Activated T-cell treated with anti-CD3 and anti-CD28 coated beads, Interleukin-2, amount 50 U/mL, for 1 hour (primary cell): ENCODE measurements around the gene C1QTNF2.
"Not testable (repeated sequence)": the region's sequence is repeated elsewhere in the genome, so short reads cannot be mapped to it uniquely, and the experiment has no call there.

Experiments used
- DNase-seq: peaks from one replicate; pipeline ENCODE4 v3.0.0-alpha.2; 2020

The C1QTNF2 gene

DNA sequence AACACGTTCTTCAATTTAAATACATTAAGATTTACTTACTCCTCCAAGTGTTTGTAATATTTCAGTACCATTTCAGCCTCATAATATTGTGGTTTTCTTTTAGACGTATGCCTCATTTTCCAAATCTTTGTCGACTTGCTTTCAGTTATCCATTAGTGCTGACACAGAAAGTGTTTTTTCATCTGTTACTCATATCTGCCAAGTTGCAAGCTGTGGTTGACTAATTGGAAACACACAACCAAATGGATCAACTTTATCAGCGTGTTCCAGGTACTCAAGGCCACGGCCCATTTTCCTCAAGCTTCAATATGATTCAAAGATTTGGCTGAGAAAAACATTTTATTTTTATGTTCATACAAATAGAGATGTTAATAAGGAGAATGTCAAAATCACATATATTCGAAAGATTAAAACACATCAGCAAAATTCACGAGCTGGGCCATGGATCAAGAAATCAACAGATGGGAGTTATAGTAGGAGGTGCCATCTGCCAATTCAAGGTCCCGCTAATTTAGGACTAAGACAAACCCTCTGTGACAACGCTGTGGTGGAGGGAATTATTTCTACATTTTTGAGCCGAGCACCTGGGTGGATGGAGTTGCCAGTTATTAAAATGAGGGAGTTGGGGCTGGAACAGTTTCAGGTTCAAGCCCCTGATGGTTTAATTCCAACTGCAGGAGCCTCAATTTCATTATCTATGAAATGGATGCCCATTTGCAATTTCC lies 30.9 kb downstream of the C1QTNF2 start:
- DNase-seq, result no peak

DNA sequence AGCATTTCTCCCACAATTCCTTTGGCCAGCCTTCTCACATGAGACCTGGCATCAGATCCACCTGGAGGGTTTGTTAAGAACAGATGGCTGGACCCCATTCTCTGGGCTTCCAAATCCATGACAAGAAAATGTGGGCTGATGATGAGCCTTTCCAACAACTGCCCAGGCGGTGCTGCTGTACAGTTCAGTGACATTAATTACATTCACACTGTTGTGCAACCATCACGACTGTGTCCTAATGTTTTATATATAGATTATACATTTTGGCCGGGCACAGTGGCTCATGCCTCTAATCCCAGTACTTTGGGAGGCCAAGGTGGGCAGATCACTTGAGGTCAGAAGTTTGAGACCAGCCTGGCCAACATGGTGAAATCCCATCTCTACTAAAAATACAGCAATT lies 35.7 kb downstream of the C1QTNF2 start:
- not testable (repeated sequence) for DNase-seq

DNA sequence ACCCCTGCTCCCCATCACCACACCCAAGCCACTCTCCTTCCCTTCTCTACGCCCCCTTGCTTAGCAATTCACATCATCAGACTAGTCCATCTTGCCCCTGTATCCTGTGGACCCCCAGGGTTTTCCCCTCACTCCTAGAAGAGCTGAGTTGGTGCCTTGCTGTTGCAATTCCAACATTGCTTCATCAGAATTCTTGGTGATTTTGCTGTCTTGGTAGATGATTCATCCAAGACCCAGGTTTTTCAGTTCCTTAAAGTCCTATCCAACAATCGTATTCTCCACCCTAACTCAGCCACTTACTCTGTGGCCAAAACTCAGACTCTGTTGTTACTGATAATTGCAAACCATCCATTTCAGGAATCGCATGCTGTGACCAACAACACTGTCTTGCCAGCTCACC lies 36.7 kb downstream of the C1QTNF2 start:
- no peak for DNase-seq

DNA sequence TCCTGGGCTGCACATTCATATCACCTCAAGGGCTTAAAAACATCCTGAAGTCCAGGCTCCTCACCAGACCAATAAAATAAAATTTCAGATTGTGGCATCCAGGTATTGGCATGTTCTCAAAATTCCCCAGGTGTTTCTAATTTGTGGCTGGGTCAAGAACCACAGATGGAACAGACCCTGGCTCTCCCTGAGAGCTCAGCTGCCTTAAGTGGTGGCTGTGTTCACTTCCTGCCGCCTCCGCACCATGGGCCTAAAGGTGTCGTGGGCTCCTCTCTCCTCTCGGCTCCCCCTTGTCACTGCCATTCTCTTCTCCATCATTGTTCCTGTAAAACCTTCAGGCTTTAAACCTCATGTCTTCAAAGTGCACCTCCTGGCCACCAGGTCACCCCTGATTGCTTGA lies 40.2 kb downstream of the C1QTNF2 start:
- no peak for DNase-seq

DNA sequence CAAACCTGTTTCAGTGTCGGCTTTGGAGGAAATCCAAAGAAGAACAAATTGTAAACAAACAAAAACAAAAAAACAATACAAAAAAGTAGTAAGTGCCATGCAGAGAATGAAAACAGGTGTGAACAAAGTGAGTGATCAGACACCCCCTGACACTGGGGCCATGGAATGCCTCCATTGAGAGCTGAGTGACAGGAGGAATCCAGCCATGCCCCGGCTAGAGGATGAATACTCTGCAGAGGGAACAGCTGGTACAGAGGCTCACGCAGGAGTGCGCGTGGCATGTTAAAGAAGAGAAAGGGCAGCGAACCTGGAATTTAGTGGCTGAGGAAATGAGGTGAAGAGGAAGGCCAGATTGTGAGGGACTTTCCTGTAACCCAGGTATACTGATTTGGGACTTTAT lies 42.6 kb downstream of the C1QTNF2 start:
- no peak for DNase-seq

DNA sequence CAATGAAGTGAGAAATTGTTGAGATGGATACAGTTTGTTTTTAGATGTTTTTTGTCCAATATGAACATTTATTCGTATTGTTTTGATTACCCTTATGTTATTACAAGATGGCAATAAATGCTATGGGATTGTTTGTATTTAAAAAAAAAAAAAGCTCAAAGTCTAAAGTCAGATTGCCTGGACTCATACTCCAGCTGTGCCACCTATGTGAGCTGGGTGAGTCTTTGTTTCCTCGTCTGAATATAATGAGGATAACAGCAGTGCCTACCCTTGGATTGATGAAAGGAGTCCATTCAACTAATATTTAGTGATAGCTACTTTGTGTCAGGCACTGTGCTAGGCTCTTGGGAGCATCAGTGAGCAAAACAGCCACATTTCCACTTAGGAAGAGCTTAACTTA lies 43.4 kb downstream of the C1QTNF2 start:
- DNase-seq, result no peak

DNA sequence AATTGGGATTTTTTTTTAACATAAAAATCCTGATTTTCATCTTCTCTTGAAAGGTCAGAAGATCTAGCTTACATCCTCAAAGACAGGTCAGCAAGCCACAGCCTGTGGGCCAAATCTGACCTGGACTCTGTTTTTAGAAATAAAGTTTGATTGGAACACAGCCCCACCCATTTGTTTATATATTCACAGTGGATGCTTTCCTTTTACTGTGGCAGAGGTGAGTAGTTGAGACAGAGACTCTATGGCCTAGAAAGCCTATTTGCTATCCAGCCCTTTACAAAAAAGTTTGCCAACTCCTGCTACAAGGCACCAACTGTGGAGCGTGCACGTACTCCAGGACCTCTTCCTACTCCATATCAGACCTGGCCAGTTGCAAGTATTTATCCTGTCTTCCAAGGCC lies 44.7 kb downstream of the C1QTNF2 start:
- DNase-seq, result no peak

DNA sequence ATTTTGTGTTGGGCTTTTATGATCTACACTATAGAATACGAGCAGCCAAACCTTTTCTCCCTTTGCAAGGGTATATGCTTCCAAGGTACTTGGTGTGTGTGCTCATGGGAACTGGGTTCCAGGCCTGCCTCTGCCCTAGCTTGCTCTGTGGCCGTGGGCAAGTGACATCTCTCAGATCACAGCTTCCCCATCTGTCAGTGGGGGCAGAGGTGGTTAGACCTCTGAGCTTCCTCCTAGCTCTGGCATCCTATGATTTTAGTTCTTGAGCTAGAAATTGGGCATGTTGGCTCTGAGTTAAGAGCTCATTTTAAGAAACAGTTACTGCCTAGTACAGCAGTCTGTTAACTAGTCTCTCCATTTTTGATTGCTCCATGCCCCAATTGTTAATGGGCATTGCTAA lies 45.5 kb downstream of the C1QTNF2 start:
- DNase-seq, result no peak

DNA sequence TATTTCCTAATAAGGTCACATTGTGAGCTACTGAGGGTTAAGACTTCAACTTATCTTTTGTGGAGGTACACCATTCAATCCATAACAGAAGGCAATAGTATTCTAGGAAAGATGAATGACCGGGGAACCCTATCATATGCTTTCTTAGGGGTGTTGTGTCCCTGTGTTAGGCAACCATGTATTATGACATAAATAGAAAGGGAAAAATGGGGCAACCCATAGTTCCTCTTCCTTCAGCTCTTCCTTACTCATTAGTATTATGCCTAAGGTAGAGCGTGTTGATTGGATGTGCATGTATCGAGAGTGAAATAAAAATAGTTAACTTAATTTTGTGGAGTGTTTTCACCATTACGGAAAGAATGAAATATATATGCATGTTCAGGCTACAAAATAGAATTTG lies 52.0 kb downstream of the C1QTNF2 start:
- DNase-seq, result no peak

DNA sequence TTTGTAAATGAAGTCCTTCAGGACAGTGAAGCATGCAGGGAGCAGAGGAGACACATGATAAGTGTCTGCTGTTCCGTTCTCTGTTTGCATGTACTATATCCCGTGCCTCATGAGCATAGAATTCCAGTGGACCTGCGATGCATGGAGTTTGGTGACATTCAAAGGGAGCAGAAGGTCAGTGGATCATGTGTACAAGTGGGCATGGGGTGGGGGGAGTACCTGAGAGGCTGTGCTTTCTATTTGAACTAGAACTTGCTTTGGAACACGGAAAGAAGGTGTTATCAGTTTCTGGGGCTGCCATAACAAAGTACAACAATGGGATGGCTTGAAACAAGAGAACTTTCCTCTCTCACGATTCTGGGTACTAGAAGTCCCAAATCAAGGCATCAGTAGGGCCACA lies 53.0 kb downstream of the C1QTNF2 start:
- DNase-seq, result no peak

DNA sequence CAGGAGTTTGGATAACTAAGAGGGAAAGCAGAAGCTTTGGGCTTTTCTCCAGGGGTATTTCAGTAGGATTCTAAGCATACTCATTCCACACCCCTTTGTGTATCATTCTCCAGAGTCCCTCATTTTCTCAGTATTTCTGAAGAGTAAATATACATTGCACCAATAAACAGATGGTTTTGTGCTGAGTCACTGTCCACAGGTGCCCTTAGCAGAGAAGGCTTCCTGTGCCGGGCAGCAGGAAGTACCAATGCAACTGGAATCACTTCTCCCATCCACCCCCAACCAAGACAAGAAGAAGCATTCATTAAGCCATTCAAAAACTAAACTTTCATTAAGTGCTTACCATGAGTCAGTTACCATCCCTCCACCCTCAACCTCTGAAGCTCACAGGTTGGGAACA lies 54.5 kb downstream of the C1QTNF2 start:
- DNase-seq, result no peak

DNA sequence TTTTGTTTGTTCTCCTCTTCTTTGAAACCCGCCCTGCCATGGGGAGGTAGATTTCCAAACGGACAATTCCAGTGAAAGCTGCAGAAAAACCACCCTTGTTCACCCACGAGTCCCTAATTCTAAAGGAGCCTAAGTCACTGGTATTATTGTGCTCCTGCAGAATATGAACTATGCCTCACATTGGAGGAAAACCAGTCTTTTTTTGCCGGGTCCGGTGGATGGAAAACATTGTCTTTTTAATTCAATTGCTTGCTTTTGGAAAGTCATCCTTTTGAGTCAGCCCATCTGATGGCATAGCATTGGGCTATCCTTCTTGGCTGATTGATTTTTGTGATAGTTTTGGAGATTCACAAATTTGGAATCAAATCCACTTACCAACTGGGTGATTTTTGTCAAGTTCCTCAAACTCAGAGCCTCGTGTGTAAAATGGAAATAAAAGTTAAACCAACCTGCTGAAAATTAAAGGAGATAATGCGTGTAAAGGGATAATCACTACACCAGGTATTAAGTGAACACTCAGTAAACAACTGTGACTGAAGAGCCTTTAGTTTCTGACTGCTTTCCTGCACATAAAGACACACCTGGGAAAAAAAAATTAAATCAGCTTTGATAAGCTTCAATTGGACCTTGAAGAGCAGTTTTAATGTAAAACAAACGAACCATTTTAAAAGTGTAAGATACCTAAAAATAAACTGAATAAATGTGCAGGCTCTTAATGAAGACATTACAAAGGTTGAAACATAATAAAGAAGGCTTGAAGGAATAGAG lies 57.3 kb downstream of the C1QTNF2 start:
- DNase-seq, result no peak

DNA sequence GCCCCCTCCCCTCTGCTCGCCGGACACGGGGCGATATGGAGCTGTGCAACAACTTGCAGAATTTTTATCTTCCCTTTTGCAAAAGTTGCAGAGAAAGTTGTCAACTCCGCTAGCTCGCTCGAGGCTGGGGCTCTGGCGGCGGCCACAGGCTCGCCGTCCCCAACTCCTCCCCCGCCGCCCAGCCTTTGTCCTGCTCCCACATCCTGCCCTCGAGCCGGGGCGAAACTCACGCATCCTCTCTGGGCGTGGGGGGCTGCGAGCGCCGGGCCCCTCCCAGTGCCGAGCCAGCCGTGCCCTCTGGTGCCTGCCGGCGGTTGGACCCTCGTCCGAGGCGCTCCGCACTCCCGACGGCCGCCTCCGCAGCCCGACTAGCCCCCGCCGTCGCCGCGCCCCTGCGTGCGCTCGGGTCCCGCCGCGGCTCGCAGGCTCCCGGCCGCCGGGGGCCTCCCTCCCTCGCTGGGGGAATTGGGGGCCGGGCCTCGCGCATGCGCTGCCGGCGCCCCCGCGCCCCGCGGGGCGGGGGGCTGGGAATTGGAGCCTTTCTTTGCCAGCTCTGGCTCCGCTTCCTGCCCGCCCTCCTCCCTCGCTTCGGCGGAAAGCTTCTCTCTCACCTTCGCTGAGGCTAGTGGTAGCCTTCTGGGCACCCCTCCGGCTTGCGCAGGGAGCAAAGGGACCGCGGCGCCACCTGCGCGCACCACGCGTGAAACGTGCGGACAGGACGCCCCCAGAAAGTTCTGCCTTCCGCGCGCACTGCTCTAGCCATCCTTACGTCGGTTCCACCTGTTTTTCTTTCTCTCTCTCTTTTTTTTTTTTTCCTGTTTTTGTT lies 58.1 kb downstream of the C1QTNF2 start, which contains the start of gene CCNJL:
Gene CCNJL, minus strand, starts transcription at position 431 of the 826 bp plus-strand sequence. CDS start 641 bp downstream, outside the sequence.
- no peak for DNase-seq

DNA sequence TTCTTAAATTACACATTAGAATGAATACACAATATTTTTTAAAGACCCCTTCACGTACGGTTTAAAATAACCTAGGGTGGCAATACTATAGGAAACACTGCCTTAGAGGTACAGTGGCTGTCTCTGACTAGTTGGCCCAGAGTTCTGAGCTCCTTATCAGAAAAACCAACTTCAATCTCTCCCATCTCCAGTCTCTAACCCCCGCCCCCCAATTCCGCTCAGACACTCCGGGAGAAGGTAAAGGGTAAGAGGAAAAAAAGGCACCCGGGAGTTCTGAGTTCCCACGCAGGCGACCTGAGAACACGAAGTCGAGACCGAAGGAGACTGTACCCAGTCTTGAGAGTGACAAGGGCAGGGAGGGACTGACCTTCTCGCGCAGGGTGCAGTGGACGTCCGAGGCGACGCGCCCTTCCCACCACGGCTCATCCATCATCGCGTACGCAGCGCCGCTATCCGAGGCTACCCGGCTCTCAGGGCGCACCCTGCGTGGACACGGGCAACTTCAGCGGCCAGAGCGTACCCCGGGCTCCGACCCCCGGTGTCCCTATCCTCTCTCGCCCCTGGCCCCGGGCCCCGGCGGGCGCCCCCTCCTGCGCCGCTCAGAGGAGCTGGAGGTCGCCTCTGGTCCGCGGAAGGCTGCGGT lies 58.8 kb downstream of the C1QTNF2 start:
- DNase-seq, result no peak

DNA sequence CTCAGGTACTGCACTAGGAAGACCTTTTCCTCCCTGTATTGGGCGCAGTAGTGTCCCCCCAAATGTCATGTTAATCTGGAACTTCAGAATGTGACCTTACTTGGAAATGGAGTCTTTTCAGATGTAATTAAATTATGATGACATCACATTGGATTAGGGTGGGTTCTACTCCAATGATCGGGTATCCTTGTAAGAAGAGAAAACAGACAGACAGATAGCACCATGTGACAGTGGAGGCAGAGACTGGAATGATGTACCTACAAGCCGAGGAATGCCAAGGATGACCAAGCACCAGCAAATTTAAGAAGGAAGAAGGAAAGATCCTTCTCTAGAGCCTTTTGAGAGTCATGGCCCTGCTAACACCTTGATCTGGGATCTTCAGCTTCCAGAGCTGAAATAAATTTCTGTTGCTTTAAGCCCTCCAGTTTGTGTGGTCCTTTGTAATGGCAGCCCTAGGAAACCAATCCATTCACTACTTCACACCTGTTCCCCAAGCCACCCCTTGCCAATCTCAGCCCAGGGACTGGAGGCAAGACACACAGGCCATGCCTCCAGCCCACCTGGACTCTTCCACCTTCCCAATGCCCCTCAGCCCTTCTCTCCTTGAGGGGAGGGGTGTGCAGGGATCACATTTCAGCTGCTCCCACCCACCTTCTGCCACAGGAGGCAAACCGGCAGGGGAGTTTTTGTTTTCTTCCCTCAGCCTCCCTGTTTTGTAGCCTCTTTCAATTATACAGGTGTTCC lies 59.7 kb downstream of the C1QTNF2 start:
- DNase-seq, result no peak

DNA sequence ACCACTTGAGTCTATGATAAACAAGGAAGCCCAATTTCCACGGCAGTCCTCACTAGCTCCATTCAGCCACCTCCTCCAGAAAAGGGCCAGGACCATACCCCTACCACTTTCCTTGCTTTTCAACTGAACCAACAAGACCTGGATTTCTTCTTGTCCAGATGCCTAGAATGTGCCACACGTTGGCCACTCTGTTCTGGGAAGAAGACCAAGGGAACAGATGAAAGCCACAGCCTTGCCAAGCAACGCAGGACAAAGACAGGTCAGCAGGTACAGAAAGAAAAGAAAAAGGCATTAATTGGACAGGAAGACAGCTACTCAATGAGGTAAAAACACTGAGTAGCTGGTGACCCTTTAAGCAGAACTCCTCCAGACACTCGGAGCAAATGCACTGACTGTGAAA lies 60.3 kb downstream of the C1QTNF2 start:
- DNase-seq, result no peak

DNA sequence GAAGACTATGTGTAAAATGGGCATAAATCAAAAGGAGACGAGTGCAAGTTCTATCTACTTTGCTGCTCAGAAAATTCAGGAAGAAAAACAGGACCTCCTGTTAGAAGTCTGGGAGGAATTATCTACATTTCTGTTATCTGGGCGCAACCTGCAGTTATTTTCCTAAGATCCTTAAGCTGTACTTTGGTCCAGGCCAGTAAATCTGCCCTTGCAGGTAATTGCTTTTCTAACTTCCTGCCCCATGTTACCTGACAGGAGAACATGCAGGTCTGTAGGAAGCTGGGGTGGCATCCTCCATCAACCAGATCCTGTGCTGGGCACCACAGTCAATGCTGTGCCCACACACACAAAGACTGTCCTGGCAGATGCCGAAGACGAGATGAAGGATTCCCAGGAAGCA lies 63.7 kb downstream of the C1QTNF2 start:
- no peak for DNase-seq

DNA sequence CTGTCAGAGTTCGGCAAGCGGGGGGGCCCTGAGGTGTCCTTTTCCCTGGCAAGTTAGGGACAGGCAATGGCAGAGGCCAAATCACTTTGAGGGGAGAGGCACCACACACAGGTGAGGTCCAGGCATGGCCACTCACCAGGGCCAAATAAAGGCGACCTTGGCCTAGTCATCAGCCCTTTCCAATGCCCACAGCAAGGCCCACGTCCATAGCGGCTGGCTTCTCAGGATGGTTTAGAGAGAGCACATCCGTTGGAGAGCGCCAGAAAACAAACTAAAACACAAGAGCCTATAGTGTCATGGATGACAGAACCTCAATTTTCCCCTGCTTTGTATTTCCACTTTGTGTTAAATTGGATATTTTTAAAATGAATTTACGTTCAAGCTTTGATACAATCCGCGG lies 65.1 kb downstream of the C1QTNF2 start:
- no peak for DNase-seq

DNA sequence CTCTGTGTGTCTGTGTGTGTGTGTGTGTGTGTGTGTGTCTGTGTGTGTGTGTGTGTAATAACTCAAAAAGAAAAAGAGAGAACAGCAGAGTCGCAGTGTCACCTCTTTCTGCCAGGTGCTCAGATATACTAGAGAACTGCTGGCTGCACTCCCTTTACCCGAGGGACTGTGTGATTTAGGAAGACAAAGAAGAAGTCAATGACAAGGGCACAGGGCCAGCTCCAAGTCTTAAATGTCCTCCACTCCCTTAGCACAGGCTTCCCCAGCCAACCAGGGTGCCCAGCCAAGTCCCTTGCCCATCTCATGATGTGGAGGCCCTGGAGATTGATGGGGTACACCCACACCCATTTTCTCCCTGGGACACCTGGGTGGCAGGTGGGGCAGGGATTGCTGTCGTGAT lies 66.7 kb downstream of the C1QTNF2 start:
- no peak for DNase-seq

DNA sequence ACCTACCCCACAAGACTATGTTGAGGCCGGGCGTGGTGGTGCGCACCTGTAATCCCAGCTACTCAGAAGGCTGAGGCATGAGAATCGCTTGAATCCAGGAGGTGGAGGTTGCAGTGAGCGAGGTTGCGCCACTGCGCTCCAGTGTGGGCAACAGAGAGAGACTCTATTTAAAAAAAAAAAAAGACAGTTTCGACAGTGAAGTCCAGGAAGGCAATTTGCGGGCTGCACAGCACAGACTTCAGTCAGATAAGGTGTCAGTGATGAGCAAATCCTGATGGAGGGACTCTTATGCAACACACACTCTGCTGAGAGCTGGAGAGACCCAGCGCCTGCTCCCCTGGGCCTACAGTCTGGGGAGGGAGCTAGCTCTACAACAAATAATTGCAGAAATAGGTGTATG lies 72.2 kb downstream of the C1QTNF2 start:
- DNase-seq, result no peak

DNA sequence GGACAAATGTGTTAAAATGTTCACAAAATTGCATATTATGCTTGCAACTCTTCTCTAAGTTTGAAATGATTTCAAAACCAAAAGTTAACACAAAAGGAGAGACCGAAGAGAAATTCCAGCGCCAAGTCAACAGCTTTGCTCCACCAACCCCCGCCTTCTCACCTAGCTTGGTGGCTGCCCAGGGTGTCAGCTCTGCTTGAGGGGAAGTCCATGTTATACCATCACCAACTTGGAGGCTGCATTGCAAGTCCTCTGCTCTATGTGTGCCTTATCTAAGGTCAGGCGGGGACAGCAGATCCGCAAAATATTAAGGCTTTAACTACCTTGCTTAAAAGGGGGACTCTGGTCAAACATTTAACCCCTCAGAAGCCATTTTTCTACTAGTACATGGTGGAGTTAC lies 72.7 kb downstream of the C1QTNF2 start:
- no peak for DNase-seq
